Naive B cell (primary cell): Measurements from ENCODE around the gene IL36G. TPM values are rescaled to one million over a fixed set of nuclear protein-coding genes. Genes with fewer than 3 reads are reported as not detected.

Experiments
- ATAC-seq, 2 donors: fragments of 150-1000 bp; cut with Tn5 transposase; 2 replicates each; pipeline ENCODE4 v1.10.0; 2021; ENCODE audit warnings: low read depth in 2 of 2, mild to moderate bottlenecking in 2 of 2, moderate library complexity in 2 of 2
- DNase-seq: peaks from one replicate; pipeline ENCODE4 v3.0.0; 2022
- H3K27ac Mint-ChIP-seq, 6 donors: one replicate each; pipeline ENCODE4 v1.8.0; 2020 to 2022; ENCODE audit warnings: mild to moderate bottlenecking in 6 of 6, mixed read lengths in 6 of 6, moderate library complexity in 5 of 6, inconsistent platforms in 2 of 6
- H3K27me3 Mint-ChIP-seq, 3 donors: one replicate each; pipeline ENCODE4 v1.8.0; 2021 to 2022; ENCODE audit warnings: mixed read lengths in 3 of 3, mild to moderate bottlenecking in 1 of 3
- H3K36me3 Mint-ChIP-seq, 2 donors: one replicate each; pipeline ENCODE4 v1.8.0; 2020 to 2022; ENCODE audit warnings: mixed read lengths in 2 of 2, inconsistent platforms in 1 of 2, mild to moderate bottlenecking in 1 of 2
- H3K4me1 Mint-ChIP-seq, 3 donors: one replicate each; pipeline ENCODE4 v1.8.0; 2020 to 2022; ENCODE audit warnings: mixed read lengths in 3 of 3, inconsistent platforms in 1 of 3, mild to moderate bottlenecking in 1 of 3, moderate library complexity in 1 of 3
- H3K4me3 Mint-ChIP-seq, 8 donors: one replicate each; pipeline ENCODE4 v1.8.0; 2020 to 2022; ENCODE audit warnings: mild to moderate bottlenecking in 8 of 8, mixed read lengths in 8 of 8, moderate library complexity in 8 of 8, inconsistent platforms in 2 of 8
- H3K9me3 Mint-ChIP-seq, 7 donors: one replicate each; pipeline ENCODE4 v1.8.0; 2020 to 2022; ENCODE audit warnings: mixed read lengths in 7 of 7, mild to moderate bottlenecking in 5 of 7, inconsistent platforms in 2 of 7, moderate library complexity in 1 of 7
- polyA plus RNA-seq, 6 donors: library from polyadenylated mRNA; unstranded; fragments of 300-500 nt; fragmentation: Illumina TruSeq; gene quantifications; one replicate each; pipeline ENCODE4 v1.2.3, GENCODE V29; 2021; ENCODE audit warnings: low read depth in 6 of 6

IL36G gene
- polyA plus RNA-seq, 6 donors from 2014 or later: not detected

GRCh38 chr2:113013336-113013661 lies 35.5 kb downstream of the IL36G start:
- Mint-ChIP-seq H3K27me3 (peaks cover 22 to 45% (median 38%) of the 10 kb centered on the region in 3 donors), H3K9me3 (peaks cover 0 to 8% (median under 1%) of the 10 kb centered on the region in 7 donors), H3K36me3 (peaks cover under 1 to 3% of the 10 kb centered on the region in 2 donors), H3K27ac (no peak overlapping the region), H3K4me1 (no peaks in the 10 kb centered on the region), H3K4me3 (no peak overlapping the region)
- no peak for DNase-seq
- ATAC-seq: no peak

DNA sequence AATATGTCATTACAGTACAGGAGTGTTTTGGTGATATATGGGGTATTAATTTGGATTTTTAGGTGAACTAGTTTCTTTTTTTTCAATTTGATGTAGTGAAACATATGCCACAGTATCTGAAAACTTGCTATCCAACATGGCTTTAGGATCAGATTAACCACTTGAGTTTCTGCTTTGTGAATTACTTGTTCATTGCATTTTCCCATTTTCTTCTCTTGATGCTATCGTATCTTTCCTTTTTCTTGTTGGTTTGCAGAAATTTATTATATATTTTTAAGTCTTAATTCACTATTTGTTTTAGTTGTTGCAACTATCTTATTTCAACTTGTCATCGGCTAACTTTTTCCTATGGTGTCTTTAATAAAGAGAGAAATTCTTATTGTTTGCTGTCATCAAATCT lies 36.3 kb downstream of the IL36G start:
- Mint-ChIP-seq H3K9me3 (peaks cover 0 to 15% (median 8%) of the 10 kb centered on the region in 7 donors), H3K4me3 (no peak overlapping the region), H3K27ac (no peak overlapping the region), H3K27me3 (peaks cover 26 to 52% (median 42%) of the 10 kb centered on the region in 3 donors), H3K4me1 (no peaks in the 10 kb centered on the region), H3K36me3 (peaks cover 7 to 11% of the 10 kb centered on the region in 2 donors)
- DNase-seq (no peak), ATAC-seq (no peak)

GRCh38 chr2:113015042-113015441 lies 37.2 kb downstream of the IL36G start:
- peaks cover 7 to 20% of the 10 kb centered on the region in 2 donors for H3K36me3 Mint-ChIP-seq
- no peak overlapping the region for H3K27ac Mint-ChIP-seq
- H3K4me1 Mint-ChIP-seq: no peaks in the 10 kb centered on the region
- H3K9me3 Mint-ChIP-seq: peaks cover 0 to 24% (median 8%) of the 10 kb centered on the region in 7 donors
- H3K4me3 Mint-ChIP-seq: no peak overlapping the region
- H3K27me3 Mint-ChIP-seq: peaks cover 33 to 61% (median 49%) of the 10 kb centered on the region in 3 donors
- DNase-seq: no peak
- no peak for ATAC-seq

DNA sequence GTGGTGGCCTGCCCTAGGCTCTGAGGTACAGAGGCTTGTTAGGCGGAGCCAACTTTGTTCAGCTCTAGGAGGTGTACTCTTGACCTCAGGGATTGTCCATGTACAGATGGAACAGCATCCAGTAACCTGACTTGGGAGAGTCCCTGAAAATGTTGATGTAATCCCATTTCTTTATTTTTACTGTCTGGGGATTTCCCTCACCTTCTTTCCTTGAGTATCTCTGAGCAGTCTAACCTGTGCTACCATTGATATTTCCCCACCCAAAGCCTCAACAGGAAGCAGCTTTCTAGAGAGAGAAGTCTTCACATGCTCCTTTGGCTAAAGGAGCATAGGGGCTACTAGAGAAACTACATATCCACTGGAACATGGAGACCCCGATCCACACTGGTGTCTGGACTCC lies 37.8 kb downstream of the IL36G start:
- ATAC-seq: no peak
- H3K4me1 Mint-ChIP-seq: no peaks in the 10 kb centered on the region

GRCh38 chr2:113018509-113018908 lies 40.7 kb downstream of the IL36G start:
- ATAC-seq (no peak), DNase-seq (no peak)
- no peak overlapping the region for H3K4me3 Mint-ChIP-seq
- peaks cover 0 to 24% (median 8%) of the 10 kb centered on the region in 7 donors for H3K9me3 Mint-ChIP-seq
- H3K36me3 Mint-ChIP-seq: peaks cover 7 to 20% of the 10 kb centered on the region in 2 donors
- no peaks in the 10 kb centered on the region for H3K4me1 Mint-ChIP-seq
- H3K27me3 Mint-ChIP-seq: peaks cover 40 to 67% (median 49%) of the 10 kb centered on the region in 3 donors
- H3K27ac Mint-ChIP-seq: no peak overlapping the region

More for the DNA sequence above, 37.8 kb downstream of the IL36G start:
- no peak overlapping the region for H3K4me3 Mint-ChIP-seq
- peaks cover 7 to 20% of the 10 kb centered on the region in 2 donors for H3K36me3 Mint-ChIP-seq
- no peak for DNase-seq
- no peak overlapping the region for H3K27ac Mint-ChIP-seq
- H3K9me3 Mint-ChIP-seq: peaks cover 0 to 24% (median 8%) of the 10 kb centered on the region in 7 donors
- H3K27me3 Mint-ChIP-seq: peaks cover 33 to 56% (median 49%) of the 10 kb centered on the region in 3 donors

GRCh38 chr2:113021312-113021711 lies 43.5 kb downstream of the IL36G start:
- Mint-ChIP-seq H3K36me3 (peaks cover 7 to 20% of the 10 kb centered on the region in 2 donors), H3K4me3 (no peak overlapping the region), H3K9me3 (peaks cover 0 to 24% (median 8%) of the 10 kb centered on the region in 7 donors), H3K27me3 (peaks cover 57 to 80% (median 58%) of the 10 kb centered on the region in 3 donors), H3K4me1 (peaks cover 6 to 7% (median 7%) of the 10 kb centered on the region in 3 donors), H3K27ac (no peak overlapping the region)
- ATAC-seq (no peak), DNase-seq (no peak)

DNA sequence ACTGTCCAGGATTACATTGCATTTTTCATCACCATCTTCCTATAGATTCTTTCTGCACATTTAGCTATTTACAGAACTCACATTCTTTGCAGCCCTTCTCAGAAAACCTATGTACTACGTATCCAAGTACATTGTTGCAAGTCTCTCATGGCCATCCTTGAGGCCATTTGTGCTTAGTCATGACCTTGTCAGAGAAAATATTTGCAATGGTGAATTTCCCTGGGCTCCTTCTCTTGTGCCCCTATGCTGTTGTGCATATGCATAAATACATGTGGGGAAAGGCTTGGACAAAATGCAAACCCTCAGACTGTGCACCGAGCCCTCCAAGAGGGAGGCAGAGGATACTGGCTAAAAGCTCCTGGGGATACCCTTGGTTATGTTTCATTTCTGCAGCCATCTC lies 47.0 kb downstream of the IL36G start:
- Mint-ChIP-seq H3K9me3 (peaks cover 0 to 3% (median 0%) of the 10 kb centered on the region in 7 donors), H3K36me3 (peaks cover 0 to 3% of the 10 kb centered on the region in 2 donors), H3K4me3 (no peak overlapping the region), H3K27ac (no peak overlapping the region), H3K4me1 (peaks cover 6 to 7% (median 7%) of the 10 kb centered on the region in 3 donors), H3K27me3 (peaks cover 44 to 69% (median 61%) of the 10 kb centered on the region in 3 donors)
- DNase-seq: no peak
- no peak for ATAC-seq

DNA sequence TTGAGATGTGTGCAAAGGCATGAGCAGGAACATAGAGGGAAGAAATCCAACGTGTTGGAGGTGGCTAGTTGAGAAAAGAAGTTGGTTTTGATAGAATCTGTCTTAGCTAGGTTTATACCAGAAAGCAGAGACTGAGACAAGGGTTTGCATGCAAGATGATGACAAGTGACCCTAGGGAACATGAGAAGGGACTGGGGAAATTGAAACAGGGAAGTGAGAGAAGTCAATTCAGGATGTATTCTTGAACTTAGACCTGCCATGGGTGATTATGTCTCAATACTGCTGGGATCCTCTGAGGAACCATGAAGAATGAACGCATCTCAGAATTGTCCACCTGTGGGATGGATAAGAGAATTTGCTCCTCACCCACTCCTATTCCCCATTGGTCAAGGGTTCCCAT lies 47.9 kb downstream of the IL36G start:
- ATAC-seq (peak; percentile 61 to 65), DNase-seq (no peak)
- Mint-ChIP-seq H3K36me3 (no peaks in the 10 kb centered on the region), H3K4me3 (no peak overlapping the region), H3K9me3 (no peaks in the 10 kb centered on the region), H3K27me3 (peaks cover 51 to 75% (median 63%) of the 10 kb centered on the region in 3 donors), H3K4me1 (peaks cover 6 to 7% (median 7%) of the 10 kb centered on the region in 3 donors), H3K27ac (no peak overlapping the region)

DNA sequence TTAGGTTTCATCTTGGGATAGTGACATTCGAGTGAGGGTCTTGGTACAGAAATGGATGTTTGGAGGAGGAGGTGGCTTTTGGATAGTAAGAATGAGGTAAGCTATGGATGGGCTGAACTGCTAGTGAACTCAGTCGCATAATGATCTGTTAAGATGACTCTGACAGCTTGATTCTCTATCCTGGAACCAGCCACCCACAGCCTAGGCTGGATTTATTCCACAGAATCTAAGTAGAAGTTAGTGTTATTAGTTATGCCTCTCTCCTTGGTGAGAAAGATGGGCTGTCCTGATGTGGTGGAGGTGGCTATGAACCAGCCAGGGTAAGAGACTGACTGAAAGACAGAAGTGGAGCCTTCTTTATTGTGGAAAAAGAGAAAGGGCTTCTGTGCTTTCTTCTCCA lies 49.9 kb downstream of the IL36G start:
- Mint-ChIP-seq H3K9me3 (no peaks in the 10 kb centered on the region), H3K27me3 (peaks cover 48 to 63% (median 59%) of the 10 kb centered on the region in 3 donors), H3K4me3 (no peak overlapping the region), H3K27ac (no peak overlapping the region), H3K4me1 (peaks cover 6 to 7% (median 7%) of the 10 kb centered on the region in 3 donors), H3K36me3 (no peaks in the 10 kb centered on the region)
- no peak for ATAC-seq
- no peak for DNase-seq

DNA sequence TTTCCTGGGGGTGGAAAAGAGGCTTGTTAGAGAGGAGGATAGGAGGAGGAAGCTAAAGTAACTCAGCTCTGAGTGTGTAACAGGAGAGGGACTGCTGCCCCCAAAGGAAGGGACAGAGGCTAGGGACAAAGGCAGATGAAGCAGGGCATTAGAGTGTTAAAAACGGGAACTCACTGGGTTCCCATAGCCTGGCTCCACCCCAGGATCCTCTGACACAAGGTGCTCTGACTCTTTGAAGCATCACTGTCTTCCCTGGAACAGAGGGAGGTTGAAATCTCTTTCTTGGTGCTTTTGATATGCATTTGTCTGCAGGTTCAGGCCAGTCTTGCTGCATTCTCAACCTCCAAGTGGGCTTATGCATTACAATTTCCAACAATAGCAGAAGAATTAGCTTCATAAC lies 50.3 kb downstream of the IL36G start:
- no peak overlapping the region for H3K27ac Mint-ChIP-seq
- ATAC-seq (no peak), DNase-seq (no peak)
- H3K27me3 Mint-ChIP-seq: peaks cover 47 to 60% (median 58%) of the 10 kb centered on the region in 3 donors
- no peak overlapping the region for H3K4me3 Mint-ChIP-seq
- no peaks in the 10 kb centered on the region for H3K36me3 Mint-ChIP-seq
- H3K9me3 Mint-ChIP-seq: no peaks in the 10 kb centered on the region
- peaks cover 6 to 7% (median 7%) of the 10 kb centered on the region in 3 donors for H3K4me1 Mint-ChIP-seq

DNA sequence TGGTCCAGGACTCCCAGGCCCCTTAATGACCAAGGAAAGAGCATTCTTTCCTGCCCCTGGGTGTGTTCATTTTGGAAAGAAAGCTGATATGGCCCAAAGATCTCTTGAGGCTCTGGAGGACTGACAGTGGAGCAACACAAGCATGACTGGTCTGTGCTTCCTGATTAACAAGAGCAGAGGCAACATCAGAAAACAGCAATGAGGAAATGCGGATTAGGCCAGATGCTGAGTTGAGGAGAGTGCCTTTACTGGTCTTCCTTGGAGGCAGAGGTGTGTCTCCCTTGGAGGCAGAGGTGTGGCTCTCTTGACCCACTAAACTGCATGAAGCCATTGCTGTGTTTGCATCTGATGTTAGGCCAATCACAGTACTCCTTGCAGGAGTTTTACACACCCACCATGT lies 54.9 kb downstream of the IL36G start:
- H3K36me3 Mint-ChIP-seq: no peaks in the 10 kb centered on the region
- H3K9me3 Mint-ChIP-seq: no peaks in the 10 kb centered on the region
- H3K4me1 Mint-ChIP-seq: no peaks in the 10 kb centered on the region
- no peak overlapping the region for H3K27ac Mint-ChIP-seq
- no peak for DNase-seq
- H3K27me3 Mint-ChIP-seq: peaks cover 40 to 55% (median 42%) of the 10 kb centered on the region in 3 donors
- H3K4me3 Mint-ChIP-seq: no peak overlapping the region
- ATAC-seq: no peak

DNA sequence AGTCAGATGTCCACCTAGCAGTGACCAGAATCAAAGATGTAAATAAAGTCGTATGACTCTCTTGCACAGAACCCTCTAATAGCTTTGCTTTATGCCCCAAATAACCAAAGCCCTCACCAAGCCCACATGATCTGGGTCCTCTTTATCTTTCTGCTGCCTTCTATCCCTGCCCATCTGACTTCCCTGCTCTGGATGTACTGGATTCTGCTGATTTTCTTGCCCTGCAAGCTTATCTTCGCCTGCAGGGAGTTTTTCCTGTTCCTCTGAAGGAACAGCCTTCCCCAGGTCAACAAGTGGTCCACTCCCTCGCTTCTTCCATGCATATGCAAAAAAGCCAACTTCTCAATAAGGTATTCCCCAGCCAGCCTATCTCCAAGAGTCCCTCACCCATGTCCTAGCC lies 56.2 kb downstream of the IL36G start:
- no peak overlapping the region for H3K4me3 Mint-ChIP-seq
- DNase-seq: no peak
- H3K27ac Mint-ChIP-seq: no peak overlapping the region
- H3K27me3 Mint-ChIP-seq: peaks cover 42 to 58% (median 46%) of the 10 kb centered on the region in 3 donors
- H3K4me1 Mint-ChIP-seq: no peaks in the 10 kb centered on the region
- H3K9me3 Mint-ChIP-seq: no peaks in the 10 kb centered on the region
- no peaks in the 10 kb centered on the region for H3K36me3 Mint-ChIP-seq
- no peak for ATAC-seq
